Sigmoid colon (tissue), 7 donors: Measurements from ENCODE around the gene SMIM13. TPM values are rescaled to one million over a fixed set of nuclear protein-coding genes. Genes with fewer than 3 reads are reported as not detected.

Experiments
- DNase-seq: peaks from one replicate; pipeline ENCODE4 v3.0.0-alpha.2; 2019
- H3K27ac ChIP-seq, 4 donors: fragments of 200-600 bp; sonication (generic); one replicate each; pipeline ENCODE4 v1.5.1; 2016 to 2019; ENCODE audit warnings: mild to moderate bottlenecking in 1 of 4
- H3K27me3 ChIP-seq, 3 donors: fragments of 200-600 bp; sonication (generic); one replicate each; pipeline ENCODE4 v1.5.1; 2019; ENCODE audit warnings: mild to moderate bottlenecking in 1 of 3
- H3K36me3 ChIP-seq, 4 donors: fragments of 200-600 bp; sonication (generic); one replicate each; pipeline ENCODE4 v1.5.1; 2016 to 2019
- H3K4me1 ChIP-seq, 4 donors: fragments of 200-600 bp; sonication (generic); one replicate each; pipeline ENCODE4 v1.5.1; 2017 to 2019
- H3K4me3 ChIP-seq, 4 donors: fragments of 200-600 bp; sonication (generic); one replicate each; pipeline ENCODE4 v1.5.1; 2017 to 2019; ENCODE audit warnings: mild to moderate bottlenecking in 2 of 4, moderate library complexity in 1 of 4
- H3K9me3 ChIP-seq, 4 donors: fragments of 200-600 bp in 3 of 4; sonication (generic) in 3 of 4; one replicate each; pipeline versions ENCODE4 v1.5.1 to v1.6.1; 2013 to 2019
- EP300 ChIP-seq, 4 donors: sonication (generic); formaldehyde crosslinking; IDR thresholded peaks; one replicate each; pipeline ENCODE4 v1.6.1; 2017; ENCODE audit warnings: antibody characterized with exemption in 4 of 4
- POLR2A ChIP-seq, 2 donors: fragments of 450-650 bp; IDR thresholded peaks; one replicate each; pipeline ENCODE4 v1.6.1; 2016; ENCODE audit warnings: antibody characterized with exemption in 2 of 2, mild to moderate bottlenecking in 2 of 2, moderate library complexity in 2 of 2
- POLR2AphosphoS5 ChIP-seq, 4 donors: sonication (generic); formaldehyde crosslinking; IDR thresholded peaks; one replicate each; pipeline ENCODE4 v1.6.1; 2017; ENCODE audit warnings: antibody characterized with exemption in 4 of 4
- WGBS, 2 donors: extraction: QIAGEN DNeasy Blood & Tissue Kit; methylation state at CpG; one replicate each; pipeline ENCODE4 v1.1.7; 2013; 5-methylcytosine and 5-hydroxymethylcytosine counted together
- intact Hi-C: fragments of 100-400 bp; cut with DNase I; formaldehyde crosslinking; loops from one replicate; pipeline ENCODE4 v1.15.1; 2023
- polyA plus RNA-seq, 3 donors: library from polyadenylated mRNA; stranded (reverse); fragments of 200-250 nt; gene quantifications; one replicate each; pipeline ENCODE4 v1.2.3, GENCODE V29; 2013
- total RNA-seq, 4 donors: library from RNA; depleted of rRNA; stranded (reverse); fragments of >200 nt; gene quantifications; one replicate each; pipeline ENCODE4 v1.1.0, GENCODE V29; 2016
- TF ChIP-seq, protein P1 (sequence below), 4 experiments: fragments of 450-650 bp in 3 of 4; fragments of 200-600 bp in 1 of 4; IDR thresholded peaks; one replicate each; pipeline ENCODE4 v1.5.1; 2016 to 2019; ENCODE audit warnings: antibody characterized with exemption in 4 of 4, mild to moderate bottlenecking in 3 of 4, moderate library complexity in 2 of 4
- donor health status: healthy with polysubstance abuse.
- donor health status: Bipolar disorder and iron deficiency.
- donor health status: healthy.

Gene SMIM13
- total and polyA plus RNA-seq, 7 donors, result 1.8 to 12.1 (median 8.7) TPM

DNA sequence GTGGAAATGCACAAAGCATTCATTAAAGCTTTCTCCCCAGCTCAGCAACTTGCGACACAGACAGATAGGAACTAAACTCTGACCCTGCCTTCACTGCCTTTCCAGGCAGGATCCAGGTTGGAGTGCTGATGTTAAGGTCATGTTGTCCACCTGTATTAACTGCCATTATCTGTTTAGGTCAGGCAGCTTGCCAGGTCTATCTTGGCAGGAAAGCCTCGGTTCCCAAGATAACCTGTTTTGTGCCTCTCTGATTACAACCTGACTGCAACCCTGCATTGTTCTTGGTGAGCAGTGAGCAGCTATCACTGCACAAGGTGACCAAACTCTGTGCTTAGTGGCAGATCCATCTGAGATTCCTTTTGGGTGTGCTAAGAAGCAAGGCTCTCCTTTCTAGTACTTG is 26.3 kb upstream of the SMIM13 start:
- DNase-seq, result no peak
- Histone ChIP-seq H3K36me3 (no peaks in the 10 kb centered on the region), H3K4me1 (no peaks in the 10 kb centered on the region), H3K9me3 (no peaks in the 10 kb centered on the region), H3K27ac (no peak overlapping the region), H3K4me3 (no peak overlapping the region), H3K27me3 (no peaks in the 10 kb centered on the region)
- intact Hi-C loops, result loop anchor here (10.0 kb wide), 1 partner anchor 113 kb away; no protein-coding TSS in a partner anchor
- no peak for TF ChIP-seq EP300 (IDR thresholded peaks at IDR 0.05)
- 24 to 65% methylated on average over 2 of the region's 2 CpGs for WGBS, 2 donors

DNA sequence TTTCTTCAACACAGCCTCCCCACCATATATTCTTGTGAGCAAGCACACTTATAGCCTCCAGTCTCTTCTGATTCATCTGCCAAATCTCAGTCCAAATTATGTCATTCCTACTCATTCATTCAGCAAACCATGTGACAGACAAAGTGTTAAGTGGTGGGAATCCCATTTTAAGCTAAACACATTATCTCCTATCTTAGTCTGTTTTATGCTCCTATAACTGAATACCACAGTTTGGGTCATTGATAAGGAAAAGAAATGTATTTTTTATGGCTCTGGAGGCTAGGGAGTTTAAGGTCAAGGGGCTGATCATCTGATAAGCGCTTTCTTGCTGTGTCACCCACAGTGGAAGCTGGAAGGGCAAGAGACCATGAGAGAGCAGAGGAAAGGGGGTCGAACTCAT is 23.9 kb upstream of the SMIM13 start:
- no peak for DNase-seq
- 54 to 62% methylated on average over 2 of the region's 2 CpGs for WGBS, 2 donors
- Histone ChIP-seq H3K4me1 (no peaks in the 10 kb centered on the region), H3K9me3 (no peaks in the 10 kb centered on the region), H3K4me3 (no peak overlapping the region), H3K36me3 (no peaks in the 10 kb centered on the region), H3K27ac (no peak overlapping the region), H3K27me3 (no peaks in the 10 kb centered on the region)
- no peak for TF ChIP-seq POLR2AphosphoS5 (IDR thresholded peaks at IDR 0.05)
- TF ChIP-seq POLR2A (IDR thresholded peaks at IDR 0.05), result no peak
- TF ChIP-seq EP300 (IDR thresholded peaks at IDR 0.05), result no peak
- TF ChIP-seq, protein P1, sequence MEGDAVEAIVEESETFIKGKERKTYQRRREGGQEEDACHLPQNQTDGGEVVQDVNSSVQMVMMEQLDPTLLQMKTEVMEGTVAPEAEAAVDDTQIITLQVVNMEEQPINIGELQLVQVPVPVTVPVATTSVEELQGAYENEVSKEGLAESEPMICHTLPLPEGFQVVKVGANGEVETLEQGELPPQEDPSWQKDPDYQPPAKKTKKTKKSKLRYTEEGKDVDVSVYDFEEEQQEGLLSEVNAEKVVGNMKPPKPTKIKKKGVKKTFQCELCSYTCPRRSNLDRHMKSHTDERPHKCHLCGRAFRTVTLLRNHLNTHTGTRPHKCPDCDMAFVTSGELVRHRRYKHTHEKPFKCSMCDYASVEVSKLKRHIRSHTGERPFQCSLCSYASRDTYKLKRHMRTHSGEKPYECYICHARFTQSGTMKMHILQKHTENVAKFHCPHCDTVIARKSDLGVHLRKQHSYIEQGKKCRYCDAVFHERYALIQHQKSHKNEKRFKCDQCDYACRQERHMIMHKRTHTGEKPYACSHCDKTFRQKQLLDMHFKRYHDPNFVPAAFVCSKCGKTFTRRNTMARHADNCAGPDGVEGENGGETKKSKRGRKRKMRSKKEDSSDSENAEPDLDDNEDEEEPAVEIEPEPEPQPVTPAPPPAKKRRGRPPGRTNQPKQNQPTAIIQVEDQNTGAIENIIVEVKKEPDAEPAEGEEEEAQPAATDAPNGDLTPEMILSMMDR (IDR thresholded peaks at IDR 0.05), result no peak
- intact Hi-C loops, result loop anchor here (10.0 kb wide), 1 partner anchor 115 kb away; no protein-coding TSS in a partner anchor

DNA sequence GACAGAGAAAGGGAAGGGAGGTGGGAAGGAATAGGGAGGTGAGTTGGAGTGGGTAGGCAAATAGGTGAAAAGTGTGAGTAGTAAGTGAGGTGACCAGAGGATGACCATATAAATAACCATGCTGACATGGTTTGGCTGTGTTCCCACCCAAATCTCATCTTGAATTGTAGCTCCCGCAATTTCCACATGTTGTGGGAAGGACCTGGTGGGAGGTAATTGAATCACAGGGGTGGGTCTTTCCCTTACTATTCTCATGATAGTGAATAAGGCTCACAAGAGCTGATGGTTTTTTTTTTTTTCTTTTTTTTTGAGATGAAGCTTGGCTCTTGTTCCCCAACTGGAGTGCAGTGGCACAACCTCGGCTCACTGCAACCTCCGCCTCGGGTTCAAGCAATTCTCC is 21.5 kb upstream of the SMIM13 start:
- Histone ChIP-seq H3K27ac (no peak overlapping the region), H3K4me1 (no peaks in the 10 kb centered on the region), H3K9me3 (no peaks in the 10 kb centered on the region), H3K36me3 (no peaks in the 10 kb centered on the region), H3K4me3 (no peak overlapping the region), H3K27me3 (no peaks in the 10 kb centered on the region)
- DNase-seq, result no peak
- TF ChIP-seq POLR2AphosphoS5 (IDR thresholded peaks at IDR 0.05), result no peak
- TF ChIP-seq POLR2A (IDR thresholded peaks at IDR 0.05), result no peak
- TF ChIP-seq, protein P1 (IDR thresholded peaks at IDR 0.05), result no peak
- no peak for TF ChIP-seq EP300 (IDR thresholded peaks at IDR 0.05)
- intact Hi-C loops, result no loop called here
- WGBS, 2 donors, result 83 to 94% methylated on average over 4 of the region's 4 CpGs

DNA sequence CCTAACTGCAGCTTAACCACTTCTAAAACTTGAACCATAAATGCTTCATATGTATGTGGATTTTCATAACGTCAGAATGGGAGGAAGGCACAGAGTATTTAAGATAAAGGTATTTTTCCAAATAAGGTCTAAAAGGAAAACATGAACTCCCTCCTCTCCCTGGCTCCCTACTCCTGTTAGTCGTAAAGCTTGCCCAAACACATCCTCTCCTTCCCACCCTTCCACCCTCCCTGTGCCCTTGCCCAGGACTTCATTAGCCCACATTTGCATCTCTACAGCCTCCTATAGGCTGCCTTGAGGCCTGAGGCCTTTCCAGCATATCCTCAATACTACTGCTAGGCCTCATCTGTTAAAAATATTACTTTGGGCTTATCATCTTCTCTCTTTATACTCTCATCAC is 17.1 kb upstream of the SMIM13 start:
- no peak for TF ChIP-seq EP300 (IDR thresholded peaks at IDR 0.05)
- no peak for TF ChIP-seq POLR2AphosphoS5 (IDR thresholded peaks at IDR 0.05)
- TF ChIP-seq POLR2A (IDR thresholded peaks at IDR 0.05), result no peak
- TF ChIP-seq, protein P1 (IDR thresholded peaks at IDR 0.05), result no peak
- Histone ChIP-seq H3K4me1 (no peaks in the 10 kb centered on the region), H3K4me3 (no peak overlapping the region), H3K36me3 (no peaks in the 10 kb centered on the region), H3K27me3 (no peaks in the 10 kb centered on the region), H3K27ac (no peak overlapping the region), H3K9me3 (no peaks in the 10 kb centered on the region)
- intact Hi-C loops, result no loop called here
- no peak for DNase-seq
- WGBS, 2 donors, result 74 to 80% methylated on average over 2 of the region's 2 CpGs

DNA sequence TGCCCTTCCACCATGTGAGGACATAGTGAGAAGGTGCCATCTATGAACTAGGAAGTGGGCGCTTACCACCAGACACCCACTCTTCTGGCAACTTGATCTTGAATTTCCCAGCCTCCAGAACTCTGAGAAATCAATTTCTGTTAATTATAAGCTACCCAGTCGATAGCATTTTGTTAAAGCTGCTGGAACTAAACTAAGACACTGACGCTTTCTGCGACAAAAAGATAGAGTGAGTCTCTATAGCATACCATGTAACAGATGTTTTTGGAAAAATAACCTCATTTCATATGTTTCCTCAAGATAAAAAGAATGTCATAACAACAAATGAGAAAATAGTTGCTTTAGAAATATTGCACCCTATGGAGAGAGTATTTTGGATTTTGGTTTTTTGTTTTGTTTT is 15.4 kb upstream of the SMIM13 start:
- DNase-seq, result no peak
- H3K27me3 ChIP-seq, result no peaks in the 10 kb centered on the region
- TF ChIP-seq POLR2AphosphoS5 (IDR thresholded peaks at IDR 0.05), result no peak
- H3K4me1 ChIP-seq, result no peaks in the 10 kb centered on the region
- intact Hi-C loops, result no loop called here
- H3K4me3 ChIP-seq, result no peak overlapping the region
- no peaks in the 10 kb centered on the region for H3K9me3 ChIP-seq
- H3K36me3 ChIP-seq, result no peaks in the 10 kb centered on the region
- 88 to 92% methylated on average over 4 of the region's 4 CpGs for WGBS, 2 donors
- H3K27ac ChIP-seq, result no peak overlapping the region

DNA sequence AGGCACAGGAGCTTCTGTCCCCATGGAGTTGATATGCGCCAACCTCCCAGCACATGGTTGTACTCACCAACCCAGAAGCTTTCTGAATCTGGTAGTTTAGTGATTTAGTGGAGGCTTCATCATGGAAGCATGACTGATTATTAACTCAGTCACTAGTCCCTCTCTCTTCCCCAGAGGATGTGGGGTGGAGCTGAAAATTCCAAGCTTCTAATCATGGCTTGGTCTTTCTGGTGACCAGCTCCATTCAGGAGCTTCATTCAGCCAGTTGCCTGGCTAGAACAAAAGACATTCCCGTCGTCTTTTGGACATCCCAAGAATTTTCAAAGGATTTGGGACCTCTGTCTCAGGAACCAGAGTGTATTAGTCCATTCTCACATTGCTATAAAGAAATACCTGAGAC is 13.3 kb upstream of the SMIM13 start:
- no peak for DNase-seq

More for the DNA sequence above, 13.3 kb upstream of the SMIM13 start:
- no peak overlapping the region for H3K4me3 ChIP-seq
- 74 to 78% methylated on average over 3 of the region's 3 CpGs for WGBS, 2 donors
- TF ChIP-seq, protein P1 (IDR thresholded peaks at IDR 0.05), result no peak
- TF ChIP-seq POLR2A (IDR thresholded peaks at IDR 0.05) (no peak), POLR2AphosphoS5 (IDR thresholded peaks at IDR 0.05) (no peak), EP300 (IDR thresholded peaks at IDR 0.05) (no peak)
- H3K36me3 ChIP-seq, result no peaks in the 10 kb centered on the region
- H3K9me3 ChIP-seq, result no peaks in the 10 kb centered on the region
- no peak overlapping the region for H3K27ac ChIP-seq
- H3K4me1 ChIP-seq, result no peaks in the 10 kb centered on the region
- H3K27me3 ChIP-seq, result no peaks in the 10 kb centered on the region
- intact Hi-C loops, result no loop called here
